OCI-LY1 (cell line): ENCODE measurements around the gene CPSF4L.

Experiments used
- EZH2 ChIP-seq: fragments of 200-600 bp; sonication (generic), shearing (Covaris generic); IDR thresholded peaks from 2 replicates; pipeline ENCODE4 v1.8.0; 2017; ENCODE audit warnings: borderline replicate concordance, mixed run types, mild to moderate bottlenecking, antibody characterized with exemption, low read length, moderate library complexity, mixed read lengths
- TF ChIP-seq, protein P1 (sequence below): fragments of 200-600 bp; sonication (generic), shearing (Covaris generic); IDR thresholded peaks from 2 replicates; pipeline ENCODE4 v1.5.1; 2017; ENCODE audit warnings: mild to moderate bottlenecking, antibody characterized with exemption, low read length, moderate library complexity, mixed read lengths

GRCh38 chr17:73214851-73215250 lies 46.8 kb downstream of the CPSF4L start:
- TF ChIP-seq, protein P1, sequence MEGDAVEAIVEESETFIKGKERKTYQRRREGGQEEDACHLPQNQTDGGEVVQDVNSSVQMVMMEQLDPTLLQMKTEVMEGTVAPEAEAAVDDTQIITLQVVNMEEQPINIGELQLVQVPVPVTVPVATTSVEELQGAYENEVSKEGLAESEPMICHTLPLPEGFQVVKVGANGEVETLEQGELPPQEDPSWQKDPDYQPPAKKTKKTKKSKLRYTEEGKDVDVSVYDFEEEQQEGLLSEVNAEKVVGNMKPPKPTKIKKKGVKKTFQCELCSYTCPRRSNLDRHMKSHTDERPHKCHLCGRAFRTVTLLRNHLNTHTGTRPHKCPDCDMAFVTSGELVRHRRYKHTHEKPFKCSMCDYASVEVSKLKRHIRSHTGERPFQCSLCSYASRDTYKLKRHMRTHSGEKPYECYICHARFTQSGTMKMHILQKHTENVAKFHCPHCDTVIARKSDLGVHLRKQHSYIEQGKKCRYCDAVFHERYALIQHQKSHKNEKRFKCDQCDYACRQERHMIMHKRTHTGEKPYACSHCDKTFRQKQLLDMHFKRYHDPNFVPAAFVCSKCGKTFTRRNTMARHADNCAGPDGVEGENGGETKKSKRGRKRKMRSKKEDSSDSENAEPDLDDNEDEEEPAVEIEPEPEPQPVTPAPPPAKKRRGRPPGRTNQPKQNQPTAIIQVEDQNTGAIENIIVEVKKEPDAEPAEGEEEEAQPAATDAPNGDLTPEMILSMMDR: no peak
- TF ChIP-seq EZH2: no peak
